NCI-H345 treated with DMSO at 0.1 percent for 48 hours (cell line): ENCODE data around the gene PHACTR1.

Experiments
- DNase-seq: peaks from one replicate; lab custom pipeline; 2025; ENCODE audit not compliant: unreplicated experiment; lab: John Stamatoyannopoulos, UW

The PHACTR1 gene

DNA sequence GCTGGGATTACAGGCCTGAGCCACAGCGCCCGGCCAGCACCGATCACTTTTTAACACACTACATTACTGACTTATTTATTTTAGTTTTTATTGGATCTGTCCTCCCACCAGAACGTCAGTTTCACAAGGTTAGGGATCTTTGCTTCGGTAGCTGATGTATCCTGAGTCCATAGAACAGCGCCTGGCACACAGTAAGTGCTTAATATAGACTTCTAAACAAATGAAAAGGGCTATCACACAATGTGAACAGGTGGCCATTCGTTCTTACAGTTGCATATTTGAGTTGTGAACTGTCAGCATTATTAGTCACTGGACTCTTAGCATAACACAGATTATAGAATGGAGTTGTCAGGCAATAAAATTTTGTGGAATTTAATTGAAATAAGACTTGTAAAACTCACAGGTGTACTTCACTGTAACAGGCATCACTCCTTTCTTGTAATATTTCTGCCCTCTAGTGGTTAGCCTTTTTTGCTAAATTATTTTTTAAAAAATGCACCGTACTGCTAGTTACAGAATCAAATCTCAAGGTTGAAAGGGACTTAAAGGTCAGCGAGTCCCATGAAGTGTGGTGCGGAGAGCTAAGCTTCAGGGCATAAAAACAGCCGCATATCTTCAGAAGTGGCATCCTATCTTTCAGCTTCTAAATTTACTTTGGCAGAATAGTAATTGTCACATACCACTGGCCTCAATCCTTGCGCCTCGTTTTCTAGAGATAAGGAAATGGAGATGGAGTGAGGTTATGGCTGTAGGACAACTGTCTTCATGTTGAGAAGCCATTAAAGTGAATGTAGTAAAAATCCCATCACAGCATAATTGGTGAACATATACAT is 615.2 kb downstream of the PHACTR1 start:
- DNase-seq = no peak

DNA sequence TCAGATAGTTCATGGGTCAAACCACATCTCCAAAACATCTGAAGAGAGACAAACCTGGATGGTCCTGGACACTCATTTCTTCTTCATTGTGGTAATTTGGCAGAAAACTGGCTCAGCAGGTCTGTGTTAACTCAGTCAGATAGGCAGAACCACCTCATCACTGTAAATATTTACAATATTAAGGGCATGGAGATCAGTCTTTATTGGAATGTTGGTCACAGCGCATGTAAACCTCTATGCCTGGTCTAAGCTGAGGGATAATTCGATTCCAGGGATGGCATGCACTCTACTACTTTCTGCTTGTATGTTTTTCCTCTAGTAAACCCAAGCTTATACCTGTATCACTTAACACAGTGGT is 615.8 kb downstream of the PHACTR1 start:
- DNase-seq = no peak

- DNase-seq = no peak
Observed at GRCh38 chr6:13334953-13335352, 618.4 kb downstream of the PHACTR1 start.

GRCh38 chr6:13336553-13336952 is 620.0 kb downstream of the PHACTR1 start:
- peak; percentile 12 for DNase-seq

DNA sequence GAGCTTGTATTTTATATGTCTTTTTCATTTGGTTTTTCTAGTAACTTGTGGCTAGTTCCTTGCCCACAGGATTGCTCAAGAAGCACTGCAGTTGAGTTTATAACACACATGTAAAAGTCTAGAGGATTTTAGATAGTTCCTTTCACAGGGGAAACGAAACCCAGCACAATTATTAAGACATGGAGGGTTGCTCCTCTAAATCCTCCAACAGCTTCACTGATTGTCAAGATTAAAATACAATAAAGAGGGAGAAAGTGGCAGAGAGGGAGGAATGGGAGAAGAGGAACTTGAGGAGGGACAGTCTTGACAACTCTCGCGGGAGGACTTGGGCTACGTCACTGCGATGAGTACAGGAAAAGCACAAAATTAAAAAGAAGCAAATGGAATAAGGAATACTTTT is 621.5 kb downstream of the PHACTR1 start:
- DNase-seq = no peak
